GM21528 (cell line): ENCODE data around the gene OR4X2.
"Not testable (repeated sequence)": the region's sequence is repeated elsewhere in the genome, so short reads cannot be mapped to it uniquely, and the experiment has no call there.

ENCODE experiments used
- ATAC-seq: cut with Tn5 transposase; IDR thresholded peaks from one replicate; pipeline ENCODE4 v1.9.1; 2021; ENCODE audit warnings: mild to moderate bottlenecking, moderate library complexity; ENCODE audit not compliant: unreplicated experiment, low FRiP score

The OR4X2 gene, protein sequence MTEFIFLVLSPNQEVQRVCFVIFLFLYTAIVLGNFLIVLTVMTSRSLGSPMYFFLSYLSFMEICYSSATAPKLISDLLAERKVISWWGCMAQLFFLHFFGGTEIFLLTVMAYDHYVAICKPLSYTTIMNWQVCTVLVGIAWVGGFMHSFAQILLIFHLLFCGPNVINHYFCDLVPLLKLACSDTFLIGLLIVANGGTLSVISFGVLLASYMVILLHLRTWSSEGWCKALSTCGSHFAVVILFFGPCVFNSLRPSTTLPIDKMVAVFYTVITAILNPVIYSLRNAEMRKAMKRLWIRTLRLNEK

DNA sequence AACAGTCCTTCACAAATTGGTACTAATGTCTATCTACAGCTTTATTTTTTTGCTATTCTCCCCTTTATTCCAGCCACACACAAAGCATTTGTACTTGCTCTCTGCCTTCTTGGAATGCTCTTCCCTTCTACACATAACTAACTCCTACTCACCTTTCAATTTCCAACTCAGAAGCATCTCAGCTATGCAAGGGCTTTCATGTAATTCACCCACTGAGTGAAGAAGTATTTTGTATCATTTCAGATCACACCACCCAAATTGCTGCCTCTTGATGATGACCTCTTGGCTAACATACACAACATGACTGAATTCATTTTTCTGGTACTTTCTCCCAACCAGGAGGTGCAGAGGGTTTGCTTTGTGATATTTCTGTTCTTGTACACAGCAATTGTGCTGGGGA, at the start of gene OR4X2:
Gene OR4X2 (plus strand): TSS at position 301 of the 400 bp plus-strand sequence. CDS start 0 bp downstream, at position 301.
- no peak for ATAC-seq

DNA sequence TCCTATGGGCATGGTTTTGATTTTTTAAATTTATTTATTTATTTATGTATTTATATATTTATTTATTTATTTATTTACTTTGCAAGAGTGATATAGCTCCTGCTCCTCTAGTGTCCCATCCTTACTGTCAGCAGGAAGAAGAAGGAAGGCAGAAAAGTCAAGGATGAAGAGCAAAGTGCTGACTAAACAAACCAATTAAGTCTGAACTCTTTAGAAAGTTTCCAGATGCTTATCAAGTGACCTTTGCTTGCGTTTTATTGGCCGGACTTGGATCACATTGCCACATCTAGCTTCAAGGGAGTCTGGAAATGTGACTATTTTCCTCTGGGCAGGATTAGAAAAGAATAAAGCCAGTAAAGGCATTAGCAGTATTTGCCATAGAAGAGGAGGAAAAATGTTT, 37.0 kb upstream of the OR4X2 start:
- no peak for ATAC-seq

DNA sequence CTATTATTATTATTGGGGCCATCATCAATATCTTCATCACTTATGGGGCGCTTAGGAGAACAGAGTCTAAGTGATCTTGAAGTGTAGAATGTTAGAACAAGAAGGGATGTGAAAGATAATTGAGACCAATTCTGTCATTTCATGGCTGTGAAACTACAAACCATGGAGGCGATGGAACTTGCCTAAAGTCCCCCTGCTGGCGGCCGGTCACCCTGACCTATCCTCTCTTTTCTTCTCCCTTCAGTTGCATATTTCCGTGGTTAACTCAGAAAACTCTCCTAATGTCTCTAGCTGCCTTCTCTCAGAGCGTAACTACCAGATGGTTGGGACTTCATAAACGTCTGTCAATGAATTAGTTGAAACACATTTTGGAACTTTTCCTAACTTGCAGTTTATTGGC, 34.9 kb upstream of the OR4X2 start:
- ATAC-seq: no peak

DNA sequence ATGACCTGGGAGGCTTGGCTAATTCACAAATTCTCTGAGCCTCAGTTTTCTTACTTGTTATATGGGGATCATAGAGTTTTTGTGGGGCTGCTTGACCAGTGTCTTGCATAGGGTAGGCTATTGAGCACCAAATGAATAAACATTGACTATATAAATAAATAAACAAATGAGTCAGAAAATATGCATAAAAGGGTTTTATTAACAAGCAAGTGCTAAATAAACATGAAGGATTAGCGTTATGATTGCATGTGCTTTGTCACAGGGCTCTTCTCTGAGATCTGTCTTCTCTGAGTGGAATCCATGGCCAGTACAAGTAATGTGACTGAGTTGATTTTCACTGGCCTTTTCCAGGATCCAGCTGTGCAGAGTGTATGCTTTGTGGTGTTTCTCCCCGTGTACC, 28.4 kb upstream of the OR4X2 start, which contains the start of gene OR4B1:
Gene OR4B1 (plus strand): TSS at position 301 of the 400 bp plus-strand sequence. CDS start 0 bp downstream, at position 301.
- ATAC-seq: no peak

DNA sequence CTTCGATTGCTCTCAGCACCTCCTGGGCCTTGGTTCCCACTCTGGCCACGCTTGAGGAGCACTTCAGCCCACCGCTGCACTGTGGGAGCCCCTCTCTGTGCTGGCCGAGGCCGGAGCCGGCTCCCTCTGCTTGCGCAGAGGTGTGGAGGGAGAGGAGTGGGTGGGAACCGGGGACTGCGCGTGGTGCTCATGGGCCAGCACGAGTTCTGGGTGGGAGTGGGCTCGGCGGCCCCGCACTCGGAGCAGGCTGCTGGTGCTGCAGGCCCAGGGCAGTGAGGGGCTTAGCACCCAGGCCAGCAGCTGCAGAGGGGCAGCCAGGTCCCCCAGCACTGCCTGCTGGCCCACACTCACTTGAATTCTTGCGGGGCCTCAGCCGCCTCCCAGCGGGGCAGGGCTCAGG, 16.1 kb upstream of the OR4X2 start:
- ATAC-seq: no peak

DNA sequence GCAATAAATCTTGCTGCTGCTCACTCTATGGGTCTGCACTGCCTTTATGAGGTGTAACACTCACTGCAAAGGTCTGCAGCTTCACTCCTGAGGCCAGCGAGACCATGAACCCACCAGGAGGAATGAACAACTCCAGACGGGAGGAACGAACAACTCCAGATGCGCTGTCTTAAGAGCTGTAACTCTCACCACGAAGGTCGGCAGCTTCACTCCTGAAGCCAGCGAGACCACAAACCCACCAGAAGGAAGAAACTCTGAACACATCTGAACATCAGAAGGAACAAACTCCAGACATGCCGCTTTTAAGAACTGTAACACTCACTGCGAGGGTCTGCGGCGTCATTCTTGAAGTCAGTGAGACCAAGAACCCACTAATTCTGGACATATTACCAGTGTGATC, 14.8 kb upstream of the OR4X2 start:
- not testable (repeated sequence) for ATAC-seq

DNA sequence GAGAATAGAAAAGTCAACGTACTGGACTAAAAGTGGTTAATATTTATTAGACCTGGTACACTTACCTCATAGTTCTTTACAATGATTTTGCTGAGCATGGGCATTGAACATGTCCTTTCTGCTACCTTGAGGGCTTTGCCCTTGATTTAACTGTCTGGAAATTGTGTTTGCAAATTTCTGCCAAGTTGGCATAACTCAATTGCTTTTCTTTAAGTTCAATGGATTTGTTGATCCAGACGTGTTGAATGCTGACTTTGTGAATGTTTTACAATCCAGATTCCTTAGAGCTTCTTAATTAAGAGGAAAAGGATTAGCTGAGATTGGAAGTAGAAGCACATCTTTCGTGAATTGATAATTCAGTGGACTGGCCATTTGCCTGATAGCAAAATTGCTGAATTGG, 7.2 kb upstream of the OR4X2 start:
- no peak for ATAC-seq

DNA sequence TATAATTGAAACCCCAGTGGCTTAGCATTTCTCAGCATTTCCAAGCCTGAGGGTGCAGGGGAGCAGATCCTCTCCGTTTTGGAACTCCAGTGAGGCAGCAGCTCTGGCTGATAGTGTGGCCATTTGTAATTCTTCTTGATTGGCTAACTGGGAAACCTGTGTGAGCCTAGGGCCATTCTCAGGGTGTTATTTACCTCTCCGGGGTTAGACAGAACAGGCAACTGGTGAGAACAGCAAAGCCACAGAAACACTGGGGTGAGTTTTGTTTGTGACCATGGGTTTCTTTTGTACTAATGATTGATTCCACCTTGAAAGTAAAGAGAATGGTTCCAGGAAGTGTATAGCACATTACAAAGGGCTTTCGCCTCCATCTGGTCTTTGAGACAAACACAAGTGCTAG, 2.4 kb upstream of the OR4X2 start:
- no peak for ATAC-seq

DNA sequence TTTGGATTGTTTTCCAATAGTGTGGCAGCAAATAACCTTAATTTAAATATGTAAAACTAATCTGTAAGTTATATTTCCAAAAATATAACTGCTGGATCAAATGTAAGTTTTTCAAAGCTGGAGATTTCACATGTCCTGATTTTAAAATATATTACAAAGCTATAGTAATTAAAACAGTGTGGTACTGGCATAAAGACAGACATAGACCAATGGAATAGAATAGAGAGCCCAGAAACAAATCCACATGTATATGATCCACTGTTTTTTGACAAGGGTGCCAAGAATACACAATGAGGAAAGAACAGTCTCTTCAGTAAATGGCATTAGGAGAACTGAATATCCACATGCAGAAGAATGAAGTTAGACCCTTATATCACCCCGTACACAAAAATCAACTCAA, 4.0 kb downstream of the OR4X2 start:
- no peak for ATAC-seq

DNA sequence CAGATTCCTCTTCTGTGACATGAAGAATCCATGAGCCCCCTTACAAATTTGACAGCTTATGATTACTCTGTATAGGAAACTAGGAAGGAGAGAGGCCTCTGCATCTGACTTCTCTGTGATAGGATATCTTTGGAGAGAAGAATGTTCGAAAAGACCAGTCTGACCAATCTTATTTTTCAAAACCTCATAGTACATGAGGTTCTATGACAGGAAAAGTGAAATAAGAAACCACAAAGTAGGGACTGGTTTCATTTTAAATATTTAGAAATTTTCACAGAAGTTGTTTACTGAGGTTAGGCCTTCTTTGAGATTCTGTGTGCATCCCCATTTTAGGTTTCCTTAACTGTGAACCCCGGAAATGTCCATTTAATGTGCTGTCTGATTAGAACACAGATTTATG, 16.7 kb downstream of the OR4X2 start:
- no peak for ATAC-seq

DNA sequence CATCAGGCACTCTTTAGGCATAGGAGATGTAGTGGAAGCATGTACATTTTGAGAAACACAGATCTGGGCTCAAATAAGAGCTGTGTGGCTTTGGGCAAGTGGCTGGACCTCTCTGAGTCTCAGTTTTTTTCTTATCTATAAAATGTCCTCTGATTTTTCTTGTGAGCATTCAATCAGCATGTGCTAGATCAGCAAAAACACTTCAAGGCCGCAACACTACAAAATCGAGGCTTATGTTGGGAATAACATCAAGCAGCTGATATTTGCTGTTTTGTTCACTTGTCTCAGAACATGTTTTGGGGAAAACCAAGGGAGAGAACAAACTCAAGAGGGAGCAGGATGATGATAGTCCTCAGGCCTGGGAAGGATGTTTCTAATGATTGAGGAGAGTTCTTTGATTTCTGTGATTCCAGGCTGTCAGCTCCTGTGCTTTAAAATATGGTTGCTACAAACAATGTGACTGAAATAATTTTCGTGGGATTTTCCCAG, 18.6 kb downstream of the OR4X2 start, which contains the start of gene OR4X1:
Gene OR4X1 (plus strand): TSS at position 439 of the 489 bp plus-strand sequence. CDS start 0 bp downstream, at position 439.
- ATAC-seq: no peak

DNA sequence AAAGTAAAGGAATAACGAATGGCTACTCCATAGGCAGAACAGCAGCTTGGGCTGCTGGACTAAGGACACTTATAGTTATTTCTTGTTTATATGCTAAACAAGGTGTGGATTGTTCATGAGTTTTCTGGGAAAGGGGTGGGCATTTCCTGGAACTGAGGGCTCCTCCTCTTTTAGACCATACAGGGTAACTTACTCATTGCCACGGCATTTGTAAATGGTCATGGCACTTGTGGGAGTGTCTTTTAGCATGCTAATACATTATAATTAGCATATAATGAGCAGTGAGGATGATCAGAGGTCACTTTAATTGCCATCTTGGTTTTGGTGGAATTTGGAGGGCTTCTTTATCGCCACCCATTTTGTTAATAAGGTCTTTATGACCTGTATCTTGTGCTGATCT, 25.7 kb downstream of the OR4X2 start:
- no peak for ATAC-seq

DNA sequence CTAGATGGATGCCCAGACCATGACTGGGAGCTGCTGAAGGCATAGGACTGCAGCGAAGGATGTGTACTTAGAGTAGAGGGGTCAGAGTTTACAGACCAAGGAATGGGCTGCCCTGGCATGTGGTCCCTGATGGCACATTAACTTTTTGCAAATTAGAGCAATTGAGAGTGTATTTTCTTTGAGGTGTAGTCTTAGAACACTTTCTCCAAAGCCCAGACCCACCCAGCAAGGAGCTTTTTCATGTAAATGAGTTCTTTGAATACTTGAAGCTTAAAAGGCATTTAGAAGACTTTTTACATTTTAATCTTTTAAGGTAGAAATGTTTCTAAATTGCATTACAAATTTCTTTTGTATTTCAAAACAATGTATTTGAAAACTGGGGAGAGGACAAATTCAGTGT, 27.7 kb downstream of the OR4X2 start:
- ATAC-seq: no peak
